A673 (cell line): ENCODE measurements around the gene SYNRG.

Experiments used
- EZH2 ChIP-seq: fragments of 200-600 bp; sonication (generic); IDR thresholded peaks from 2 replicates; pipeline ENCODE4 v1.6.1; 2017; ENCODE audit warnings: borderline replicate concordance, low read depth, mild to moderate bottlenecking, mixed read lengths, antibody characterized with exemption, low read length; ENCODE audit not compliant: poor library complexity, severe bottlenecking
- TF ChIP-seq, protein P1 (sequence below): fragments of 300-800, 200-600 bp; sonication (generic); conservative IDR thresholded peaks from 2 replicates; pipeline ENCODE4 v1.5.1; 2017; ENCODE audit warnings: low read depth, mild to moderate bottlenecking, antibody characterized with exemption, low read length, moderate library complexity, mixed read lengths

DNA sequence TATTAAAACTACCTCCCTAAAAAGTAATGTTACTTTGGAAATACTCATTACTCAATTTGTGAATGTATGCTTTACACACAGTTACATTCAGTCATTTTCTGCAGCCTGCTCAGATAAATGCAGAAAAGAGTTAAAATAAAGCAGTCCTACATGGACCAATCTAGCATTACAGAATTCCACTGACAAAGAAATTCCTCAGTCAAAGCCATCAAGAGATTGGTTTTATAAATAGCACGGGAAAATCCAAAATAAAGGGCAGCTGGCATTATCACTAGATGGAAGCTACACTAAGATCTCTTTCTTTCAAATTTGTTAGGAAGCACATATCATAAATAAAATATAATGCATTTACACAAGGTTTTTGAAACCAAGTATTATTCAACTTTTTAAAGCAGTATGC is 61.2 kb downstream of the SYNRG start:
- TF ChIP-seq, protein P1, sequence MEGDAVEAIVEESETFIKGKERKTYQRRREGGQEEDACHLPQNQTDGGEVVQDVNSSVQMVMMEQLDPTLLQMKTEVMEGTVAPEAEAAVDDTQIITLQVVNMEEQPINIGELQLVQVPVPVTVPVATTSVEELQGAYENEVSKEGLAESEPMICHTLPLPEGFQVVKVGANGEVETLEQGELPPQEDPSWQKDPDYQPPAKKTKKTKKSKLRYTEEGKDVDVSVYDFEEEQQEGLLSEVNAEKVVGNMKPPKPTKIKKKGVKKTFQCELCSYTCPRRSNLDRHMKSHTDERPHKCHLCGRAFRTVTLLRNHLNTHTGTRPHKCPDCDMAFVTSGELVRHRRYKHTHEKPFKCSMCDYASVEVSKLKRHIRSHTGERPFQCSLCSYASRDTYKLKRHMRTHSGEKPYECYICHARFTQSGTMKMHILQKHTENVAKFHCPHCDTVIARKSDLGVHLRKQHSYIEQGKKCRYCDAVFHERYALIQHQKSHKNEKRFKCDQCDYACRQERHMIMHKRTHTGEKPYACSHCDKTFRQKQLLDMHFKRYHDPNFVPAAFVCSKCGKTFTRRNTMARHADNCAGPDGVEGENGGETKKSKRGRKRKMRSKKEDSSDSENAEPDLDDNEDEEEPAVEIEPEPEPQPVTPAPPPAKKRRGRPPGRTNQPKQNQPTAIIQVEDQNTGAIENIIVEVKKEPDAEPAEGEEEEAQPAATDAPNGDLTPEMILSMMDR: no peak
- no peak for TF ChIP-seq EZH2
